ENCODE measurements around the gene PHAF1. TPM values are rescaled to one million over a fixed set of nuclear protein-coding genes. Genes with fewer than 3 reads are reported as not detected.

The PHAF1 gene
- polyA plus RNA-seq, 1 donor: 18.4 TPM

- DNase-seq (ENCODE audit: low read depth): no peak
These were observed 52.9 kb downstream of the PHAF1 start for GRCh38 chr16:67162506-67163163.

- DNase-seq (ENCODE audit: low read depth): no peak
These were observed 53.6 kb downstream of the PHAF1 start for GRCh38 chr16:67163164-67163998.

GRCh38 chr16:67163999-67164558, 54.3 kb downstream of the PHAF1 start:
- DNase-seq (ENCODE audit: low read depth): no peak

GRCh38 chr16:67164599-67165061, 54.9 kb downstream of the PHAF1 start, which contains the start of gene HSF4:
HSF4 (plus strand) TSS chr16:67164745; CDS start chr16:67164812, 67 bp downstream.
- no peak for DNase-seq (ENCODE audit: low read depth)

- no peak for DNase-seq (ENCODE audit: low read depth)
These were observed 55.7 kb downstream of the PHAF1 start for GRCh38 chr16:67165121-67166078.

- DNase-seq (ENCODE audit: low read depth): no peak
These were observed 56.4 kb downstream of the PHAF1 start for GRCh38 chr16:67166110-67166547.

- DNase-seq (ENCODE audit: low read depth): no peak
These were observed 56.9 kb downstream of the PHAF1 start for GRCh38 chr16:67166598-67167168.

- no peak for DNase-seq (ENCODE audit: low read depth)
These were observed 57.8 kb downstream of the PHAF1 start for GRCh38 chr16:67167588-67167987.

GRCh38 chr16:67169011-67169451, 59.3 kb downstream of the PHAF1 start:
- no peak for DNase-seq (ENCODE audit: low read depth)

GRCh38 chr16:67169642-67170167, 60.0 kb downstream of the PHAF1 start:
- DNase-seq (ENCODE audit: low read depth): no peak

- DNase-seq (ENCODE audit: low read depth): no peak
These were observed 60.6 kb downstream of the PHAF1 start, which contains the start of gene NOL3 for GRCh38 chr16:67170168-67170948. NOL3 (plus strand) TSS chr16:67170538.

- DNase-seq (ENCODE audit: low read depth): no peak
These were observed 61.4 kb downstream of the PHAF1 start for GRCh38 chr16:67170949-67171649.

- no peak for DNase-seq (ENCODE audit: low read depth)
These were observed 63.6 kb downstream of the PHAF1 start for GRCh38 chr16:67173323-67173722.

GRCh38 chr16:67173808-67174705, 64.3 kb downstream of the PHAF1 start:
- DNase-seq (ENCODE audit: low read depth): no peak

GRCh38 chr16:67174706-67175231, 65.0 kb downstream of the PHAF1 start:
- DNase-seq (ENCODE audit: low read depth): no peak

- DNase-seq (ENCODE audit: low read depth): no peak
These were observed 66.9 kb downstream of the PHAF1 start for GRCh38 chr16:67176662-67177061.

- DNase-seq (ENCODE audit: low read depth): no peak
These were observed 68.3 kb downstream of the PHAF1 start for GRCh38 chr16:67177743-67178699.
